ENCODE results near the gene JCAD.

JCAD gene

GRCh38 chr10:30057894-30058556 lies 1.4 kb downstream of the JCAD start:
- peaks cover 21% of the 10 kb centered on the region for H3K27me3 ChIP-seq
- no peak for DNase-seq
- no peak overlapping the region for H3K4me3 ChIP-seq (ENCODE audit: low read depth, low read length)

GRCh38 chr10:30057421-30057841 lies 2.0 kb downstream of the JCAD start:
- Histone ChIP-seq H3K4me1 (no peaks in the 10 kb centered on the region), H3K4me3 (ENCODE audit: low read depth, low read length) (no peak overlapping the region), H3K9me3 (no peaks in the 10 kb centered on the region), H3K36me3 (no peaks in the 10 kb centered on the region), H3K27me3 (peaks cover 21% of the 10 kb centered on the region)
- DNase-seq = no peak
- TF ChIP-seq CTCF (IDR thresholded peaks at IDR 0.05; ENCODE audit: low read depth, low read length) = no peak

More at GRCh38 chr10:30057894-30058556, 1.4 kb downstream of the JCAD start:
- TF ChIP-seq CTCF (IDR thresholded peaks at IDR 0.05; ENCODE audit: low read depth, low read length) = no peak
- Histone ChIP-seq H3K36me3 (no peaks in the 10 kb centered on the region), H3K4me1 (no peaks in the 10 kb centered on the region), H3K9me3 (no peaks in the 10 kb centered on the region)

- H3K36me3 ChIP-seq = no peaks in the 10 kb centered on the region
- TF ChIP-seq CTCF (IDR thresholded peaks at IDR 0.05; ENCODE audit: low read depth, low read length) = no peak
- peaks cover 24% of the 10 kb centered on the region for H3K27me3 ChIP-seq
- DNase-seq = no peak
- H3K4me1 ChIP-seq = no peaks in the 10 kb centered on the region
- no peak overlapping the region for H3K4me3 ChIP-seq (ENCODE audit: low read depth, low read length)
- no peaks in the 10 kb centered on the region for H3K9me3 ChIP-seq
These were observed 2.5 kb downstream of the JCAD start for GRCh38 chr10:30056767-30057355.

GRCh38 chr10:30056281-30056680 lies 3.1 kb downstream of the JCAD start:
- no peaks in the 10 kb centered on the region for H3K4me1 ChIP-seq
- TF ChIP-seq CTCF (IDR thresholded peaks at IDR 0.05; ENCODE audit: low read depth, low read length) = no peak
- no peaks in the 10 kb centered on the region for H3K9me3 ChIP-seq
- no peak for DNase-seq
- H3K36me3 ChIP-seq = no peaks in the 10 kb centered on the region
- no peak overlapping the region for H3K4me3 ChIP-seq (ENCODE audit: low read depth, low read length)
- H3K27me3 ChIP-seq = peaks cover 24% of the 10 kb centered on the region

- Histone ChIP-seq H3K9me3 (no peaks in the 10 kb centered on the region), H3K4me3 (ENCODE audit: low read depth, low read length) (no peak overlapping the region), H3K4me1 (no peaks in the 10 kb centered on the region), H3K36me3 (no peaks in the 10 kb centered on the region), H3K27me3 (peaks cover 23% of the 10 kb centered on the region)
- no peak for DNase-seq
- TF ChIP-seq CTCF (IDR thresholded peaks at IDR 0.05; ENCODE audit: low read depth, low read length) = no peak
These were observed 4.1 kb downstream of the JCAD start for GRCh38 chr10:30055226-30055662.

- TF ChIP-seq CTCF (IDR thresholded peaks at IDR 0.05; ENCODE audit: low read depth, low read length) = no peak
- DNase-seq = no peak
- H3K36me3 ChIP-seq = no peaks in the 10 kb centered on the region
- H3K4me3 ChIP-seq (ENCODE audit: low read depth, low read length) = no peak overlapping the region
- no peaks in the 10 kb centered on the region for H3K9me3 ChIP-seq
- peaks cover 3% of the 10 kb centered on the region for H3K27me3 ChIP-seq
- H3K4me1 ChIP-seq = no peaks in the 10 kb centered on the region
These were observed 7.3 kb downstream of the JCAD start for GRCh38 chr10:30052062-30052461.

Data from BE2C (cell line).